Fibroblast of mammary gland (primary cell): ENCODE measurements around the gene PUS7.

ENCODE experiments used
- DNase-seq: peaks from one replicate; pipeline ENCODE4 v3.0.0-alpha.2; 2010; ENCODE audit warnings: low read depth
- H3K4me3 ChIP-seq: 2 replicates; pipeline ENCODE4 v1.5.1; 2011; ENCODE audit warnings: low read depth, mild to moderate bottlenecking, low read length, moderate library complexity; ENCODE audit not compliant: control insufficient read depth
- CTCF ChIP-seq: conservative IDR thresholded peaks from 2 replicates; pipeline ENCODE4 v1.5.1; 2011; ENCODE audit warnings: low read depth, low read length, inconsistent platforms; ENCODE audit not compliant: control insufficient read depth, insufficient read depth

PUS7 gene

GRCh38 chr7:105521717-105522463, at the start of gene PUS7:
Gene PUS7 (minus strand): TSS chr7:105522271. CDS start chr7:105508512, 13,759 bp downstream.
- no peak for TF ChIP-seq CTCF
- peak within 1 kb of the TSS; percentile 86 for H3K4me3 ChIP-seq
- DNase-seq = peak; percentile 85

GRCh38 chr7:105567821-105568220, 45.8 kb upstream of the PUS7 start:
- no peak overlapping the region for H3K4me3 ChIP-seq
- no peak for TF ChIP-seq CTCF
- no peak for DNase-seq

- TF ChIP-seq CTCF = no peak
- no peak for DNase-seq
Observed at GRCh38 chr7:105567024-105567423, 45.0 kb upstream of the PUS7 start.

GRCh38 chr7:105565190-105565589, 43.1 kb upstream of the PUS7 start:
- H3K4me3 ChIP-seq = no peak overlapping the region
- no peak for DNase-seq
- no peak for TF ChIP-seq CTCF

More at GRCh38 chr7:105567024-105567423, 45.0 kb upstream of the PUS7 start:
- H3K4me3 ChIP-seq = no peak overlapping the region

- no peak for DNase-seq
- no peak overlapping the region for H3K4me3 ChIP-seq
- no peak for TF ChIP-seq CTCF
Observed at GRCh38 chr7:105559926-105560325, 37.9 kb upstream of the PUS7 start.

GRCh38 chr7:105538339-105538738, 16.3 kb upstream of the PUS7 start:
- DNase-seq = no peak
- no peak for TF ChIP-seq CTCF
- no peak overlapping the region for H3K4me3 ChIP-seq
